HG02970 (cell line): ENCODE data around the gene TSKS.

ENCODE experiments used
- ATAC-seq: cut with Tn5 transposase; IDR thresholded peaks from one replicate; pipeline ENCODE4 v1.9.1; 2021; ENCODE audit warnings: mild to moderate bottlenecking, moderate library complexity, moderate number of reproducible peaks; ENCODE audit not compliant: unreplicated experiment, low FRiP score

The TSKS gene, protein sequence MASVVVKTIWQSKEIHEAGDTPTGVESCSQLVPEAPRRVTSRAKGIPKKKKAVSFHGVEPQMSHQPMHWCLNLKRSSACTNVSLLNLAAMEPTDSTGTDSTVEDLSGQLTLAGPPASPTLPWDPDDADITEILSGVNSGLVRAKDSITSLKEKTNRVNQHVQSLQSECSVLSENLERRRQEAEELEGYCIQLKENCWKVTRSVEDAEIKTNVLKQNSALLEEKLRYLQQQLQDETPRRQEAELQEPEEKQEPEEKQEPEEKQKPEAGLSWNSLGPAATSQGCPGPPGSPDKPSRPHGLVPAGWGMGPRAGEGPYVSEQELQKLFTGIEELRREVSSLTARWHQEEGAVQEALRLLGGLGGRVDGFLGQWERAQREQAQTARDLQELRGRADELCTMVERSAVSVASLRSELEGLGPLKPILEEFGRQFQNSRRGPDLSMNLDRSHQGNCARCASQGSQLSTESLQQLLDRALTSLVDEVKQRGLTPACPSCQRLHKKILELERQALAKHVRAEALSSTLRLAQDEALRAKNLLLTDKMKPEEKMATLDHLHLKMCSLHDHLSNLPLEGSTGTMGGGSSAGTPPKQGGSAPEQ

DNA sequence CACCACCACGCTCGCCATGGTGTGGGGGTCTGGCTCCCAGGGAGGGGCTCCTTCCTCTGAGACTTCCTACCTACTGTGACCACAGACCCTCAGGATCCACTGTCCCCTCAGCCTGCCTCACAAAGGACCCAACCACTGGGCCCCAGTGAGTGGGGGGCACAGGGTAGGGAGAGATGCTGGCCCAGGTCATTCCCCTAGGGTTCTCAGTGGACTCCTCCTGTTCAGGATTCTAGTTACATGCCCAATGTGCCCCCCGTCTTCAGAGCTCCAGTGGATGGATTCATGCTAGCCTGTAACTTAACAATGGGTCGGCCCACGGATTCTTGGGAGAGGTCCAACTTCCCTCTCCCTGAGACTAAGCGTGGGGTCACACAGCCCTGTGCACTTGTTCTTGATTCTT lies at the start of gene TSKS:
Gene TSKS (minus strand): TSS at position 77 of the 400 bp plus-strand sequence. CDS start 59 bp downstream, at position 18.
- no peak for ATAC-seq

DNA sequence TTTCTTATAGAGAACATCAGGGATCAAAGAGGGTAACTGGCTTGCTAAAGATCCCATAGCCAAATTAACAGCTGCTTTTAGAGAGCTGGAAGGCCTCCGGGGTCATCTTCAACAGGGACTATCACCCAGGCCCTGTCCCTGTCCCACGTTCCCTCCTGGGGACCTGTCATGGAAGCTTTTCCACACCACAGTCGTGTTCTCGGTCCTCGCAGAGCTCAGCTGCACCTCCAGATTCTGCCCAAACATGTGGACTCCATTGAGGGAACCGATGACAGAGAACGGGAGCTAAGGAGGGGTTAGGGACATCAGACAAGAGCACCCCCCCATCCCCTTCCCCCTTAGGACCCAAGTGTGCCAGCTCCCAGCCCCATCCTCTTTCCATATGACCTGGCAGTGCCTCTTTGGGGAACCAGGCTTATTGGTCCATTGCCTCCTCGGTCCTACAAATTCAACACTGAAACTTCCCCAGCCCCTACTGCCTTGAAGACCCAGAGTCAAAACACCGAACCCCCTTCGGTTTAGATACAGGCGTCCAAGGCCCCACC lies 49.4 kb upstream of the TSKS start:
- no peak for ATAC-seq

DNA sequence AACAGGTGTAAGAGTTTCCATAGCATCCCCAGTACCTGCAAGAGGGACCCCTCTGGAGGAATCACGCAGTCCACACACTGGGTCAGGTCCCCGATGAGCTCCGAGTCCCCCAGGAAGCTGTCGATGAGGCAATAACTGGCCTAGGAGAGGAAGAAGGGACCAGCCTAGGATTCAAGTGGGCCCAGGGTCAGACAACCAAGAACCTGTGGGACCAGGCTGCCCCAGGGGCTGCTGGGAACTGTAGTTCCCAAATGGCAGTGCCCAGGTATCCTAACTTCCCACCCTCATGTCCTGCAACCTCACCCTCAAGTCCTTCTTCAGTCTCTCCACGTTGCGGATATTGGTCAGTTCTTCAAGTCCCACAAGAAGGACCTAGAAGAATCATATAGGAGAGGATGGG lies 48.2 kb upstream of the TSKS start:
- no peak for ATAC-seq

GRCh38 chr19:49809941-49810389 lies 46.9 kb upstream of the TSKS start:
- no peak for ATAC-seq

GRCh38 chr19:49809160-49809940 lies 46.2 kb upstream of the TSKS start:
- no peak for ATAC-seq

DNA sequence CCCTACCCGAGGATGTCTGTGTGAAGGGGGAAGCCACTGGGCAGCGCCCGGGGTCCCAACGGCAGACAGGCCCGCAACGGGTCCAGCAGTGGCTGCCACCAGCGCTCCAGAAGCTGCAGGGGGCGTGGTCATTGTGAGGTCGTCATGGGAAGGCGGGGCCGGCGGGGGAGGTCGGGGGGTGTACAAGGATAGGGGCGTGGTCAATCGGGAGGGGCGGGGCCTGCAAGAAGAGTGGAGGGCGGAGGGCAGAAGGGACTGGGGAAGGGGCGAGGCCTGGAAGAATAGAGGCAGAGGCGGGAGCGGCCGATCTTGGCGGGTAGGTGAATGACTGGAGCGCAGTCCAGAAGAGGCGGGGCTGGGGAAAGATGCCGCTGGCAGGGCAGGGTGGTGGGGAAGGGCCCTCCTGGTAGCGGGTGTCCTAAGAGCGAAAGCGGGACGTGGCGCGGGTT lies 45.6 kb upstream of the TSKS start:
- ATAC-seq, result no peak

DNA sequence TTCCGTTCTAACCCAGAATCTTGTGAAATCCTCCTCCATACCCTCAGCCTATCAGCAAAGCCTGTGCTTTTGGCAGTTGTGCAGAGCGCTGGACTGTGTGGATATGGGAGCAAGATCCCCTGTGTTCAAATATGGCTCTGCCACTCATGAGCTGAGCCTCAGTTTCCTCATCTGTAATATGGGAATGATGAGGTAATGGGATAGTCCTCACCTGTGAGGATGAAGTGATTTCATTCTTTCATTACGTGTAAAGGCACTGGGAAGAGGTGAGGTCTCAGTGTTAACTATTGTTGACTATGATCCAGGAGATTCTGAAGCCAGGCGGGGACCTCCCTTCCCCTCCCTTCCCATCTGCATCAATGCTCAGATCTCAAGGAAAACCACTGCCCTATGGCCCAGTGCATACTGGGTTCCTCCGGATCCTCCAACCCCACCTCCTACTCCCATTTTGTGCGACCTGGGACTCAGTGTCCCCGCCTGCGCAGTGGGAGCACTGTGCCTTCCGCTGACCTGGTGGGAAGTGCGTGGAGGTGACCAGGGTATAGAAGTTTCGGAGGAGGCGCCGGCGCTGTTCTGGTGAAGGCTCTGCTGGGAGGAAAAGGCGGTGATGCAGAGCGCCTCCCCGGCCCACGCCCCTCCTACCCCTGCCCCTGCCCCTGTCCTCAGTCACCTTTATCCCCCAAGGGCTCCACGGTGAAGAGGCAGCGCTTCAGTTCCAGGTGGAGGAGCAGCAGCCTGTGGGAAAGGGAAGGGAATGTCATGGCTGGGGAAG lies 45.0 kb upstream of the TSKS start:
- no peak for ATAC-seq

GRCh38 chr19:49807058-49807903 lies 44.2 kb upstream of the TSKS start:
- no peak for ATAC-seq

DNA sequence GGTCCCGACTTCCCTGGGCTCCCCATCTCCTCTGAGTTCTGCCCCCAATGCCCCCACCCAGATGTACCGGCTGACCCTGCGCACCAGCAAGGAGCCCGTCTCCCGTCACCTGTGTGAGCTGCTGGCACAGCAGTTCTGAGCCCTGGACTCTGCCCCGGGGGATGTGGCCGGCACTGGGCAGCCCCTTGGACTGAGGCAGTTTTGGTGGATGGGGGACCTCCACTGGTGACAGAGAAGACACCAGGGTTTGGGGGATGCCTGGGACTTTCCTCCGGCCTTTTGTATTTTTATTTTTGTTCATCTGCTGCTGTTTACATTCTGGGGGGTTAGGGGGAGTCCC lies 43.5 kb upstream of the TSKS start:
- no peak for ATAC-seq

- no peak for ATAC-seq
Observed at GRCh38 chr19:49805822-49806619, 42.9 kb upstream of the TSKS start.

- no peak for ATAC-seq
Observed at GRCh38 chr19:49803529-49803856, 40.4 kb upstream of the TSKS start.

GRCh38 chr19:49802836-49803528 lies 39.9 kb upstream of the TSKS start:
- no peak for ATAC-seq

DNA sequence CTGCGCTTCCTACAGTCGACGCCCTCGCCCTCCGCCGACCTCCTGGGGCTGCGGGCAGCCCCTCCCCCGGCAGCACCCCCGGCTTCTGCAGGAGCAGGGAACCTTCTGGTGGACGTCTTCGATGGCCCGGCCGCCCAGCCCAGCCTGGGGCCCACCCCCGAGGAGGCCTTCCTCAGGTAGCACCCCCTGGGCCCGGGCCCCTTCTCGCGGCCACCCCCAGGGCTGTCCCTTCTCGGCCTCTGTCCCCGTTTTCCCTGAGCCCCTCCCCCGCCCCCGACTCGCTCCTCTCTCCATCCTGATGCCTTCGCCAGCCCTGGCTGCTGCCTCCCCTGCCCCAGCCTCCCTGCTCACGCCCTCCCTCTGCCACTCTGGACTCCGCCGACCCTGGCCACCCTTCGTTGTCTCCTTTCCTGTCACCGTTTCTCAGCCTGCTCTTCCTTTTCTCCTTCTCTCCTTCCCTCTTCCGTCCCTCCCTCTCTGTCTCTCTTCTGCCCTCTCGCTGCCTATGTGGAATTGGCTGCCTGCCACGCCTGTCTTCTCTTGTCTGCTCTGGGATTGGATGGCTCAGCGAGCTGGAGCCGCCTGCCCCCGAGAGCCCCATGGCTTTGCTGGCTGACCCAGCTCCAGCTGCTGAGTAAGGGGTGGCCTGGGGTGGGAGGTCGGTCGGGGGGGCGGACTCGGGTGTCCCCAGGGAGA lies 39.0 kb upstream of the TSKS start:
- no peak for ATAC-seq

DNA sequence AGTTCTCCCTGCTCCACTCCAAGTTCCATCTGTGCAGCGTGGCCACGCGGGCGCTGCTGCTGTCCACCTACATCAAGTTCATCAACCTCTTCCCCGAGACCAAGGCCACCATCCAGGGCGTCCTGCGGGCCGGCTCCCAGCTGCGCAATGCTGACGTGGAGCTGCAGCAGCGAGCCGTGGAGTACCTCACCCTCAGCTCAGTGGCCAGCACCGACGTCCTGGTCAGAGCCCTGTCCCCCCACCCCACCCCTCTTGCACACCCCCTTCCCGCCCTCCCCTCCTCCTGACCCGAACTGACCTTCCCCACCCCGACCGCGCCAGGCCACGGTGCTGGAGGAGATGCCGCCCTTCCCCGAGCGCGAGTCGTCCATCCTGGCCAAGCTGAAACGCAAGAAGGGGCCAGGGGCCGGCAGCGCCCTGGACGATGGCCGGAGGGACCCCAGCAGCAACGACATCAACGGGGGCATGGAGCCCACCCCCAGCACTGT lies 38.3 kb upstream of the TSKS start:
- no peak for ATAC-seq

GRCh38 chr19:49800771-49801170 lies 37.7 kb upstream of the TSKS start:
- no peak for ATAC-seq

DNA sequence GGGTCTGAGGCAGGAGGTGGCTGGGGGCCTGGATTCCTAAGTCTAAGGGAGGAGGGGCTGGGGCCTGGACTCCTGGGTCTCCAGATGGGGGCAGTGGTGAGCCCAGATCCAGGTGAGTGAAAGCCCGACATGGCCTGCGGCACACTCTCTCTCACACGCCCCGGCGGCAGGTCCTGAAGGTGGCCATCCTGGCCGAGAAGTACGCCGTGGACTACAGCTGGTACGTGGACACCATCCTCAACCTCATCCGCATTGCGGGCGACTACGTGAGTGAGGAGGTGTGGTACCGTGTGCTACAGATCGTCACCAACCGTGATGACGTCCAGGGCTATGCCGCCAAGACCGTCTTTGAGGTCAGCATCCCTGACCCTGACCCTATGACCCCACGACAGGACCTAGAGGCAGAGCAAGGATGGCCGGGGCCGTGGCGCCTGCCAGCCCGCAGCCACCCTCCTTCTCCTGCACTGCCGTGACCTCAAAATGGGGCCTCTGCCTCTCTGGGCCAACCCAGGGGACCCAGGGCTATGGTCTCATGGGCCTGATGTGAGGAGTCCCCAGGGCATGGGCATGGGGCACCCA lies 36.8 kb upstream of the TSKS start:
- ATAC-seq, result no peak

GRCh38 chr19:49799271-49799797 lies 36.2 kb upstream of the TSKS start:
- ATAC-seq, result no peak
